Panc1 (cell line): ENCODE data around the gene PLCH2. TPM values are rescaled to one million over a fixed set of nuclear protein-coding genes. Genes with fewer than 3 reads are reported as not detected.

Experiments used
- ATAC-seq: fragments of 200-7000 bp; cut with Tn5 transposase; 2 replicates; pipeline ENCODE4 v1.9.1; 2020; ENCODE audit warnings: mild to moderate bottlenecking, moderate library complexity
- BruUV-seq: library from RNA; stranded (reverse); fragments of 400-500 nt; replicated peaks from 2 replicates; lab custom pipeline; 2021; lab: Mats Ljungman, UMichigan
- CTCF ChIA-PET: fragments of 300-600 bp; sonication (Branson Sonifier 250); formaldehyde crosslinking; loops from one replicate; lab custom pipeline; 2022; ENCODE audit warnings: antibody characterized with exemption; lab: Charles Lee
- POLR2A ChIA-PET: fragments of 300-600 bp; sonication (Branson Sonifier 250); formaldehyde crosslinking; loops from one replicate; lab custom pipeline; 2022; ENCODE audit warnings: antibody characterized with exemption; lab: Charles Lee
- DNase-seq: peaks from one replicate; pipeline ENCODE4 v3.0.0-alpha.2; 2010; ENCODE audit warnings: low read depth, low spot score
- H3K27ac ChIP-seq: 2 replicates; pipeline ENCODE4 v1.5.1; 2011; ENCODE audit warnings: mild to moderate bottlenecking, low read length, inconsistent platforms
- H3K27me3 ChIP-seq: fragments of 200-500 bp; sonication (Bioruptor generic); 2 replicates; pipeline ENCODE4 v1.6.0; 2014; ENCODE audit warnings: low read length, inconsistent platforms; ENCODE audit not compliant: control insufficient read depth, insufficient read depth
- H3K36me3 ChIP-seq: fragments of 200-500 bp; sonication (Bioruptor generic); 2 replicates; pipeline ENCODE4 v1.5.1; 2014; ENCODE audit warnings: inconsistent platforms, mild to moderate bottlenecking, low read length, moderate library complexity; ENCODE audit not compliant: control insufficient read depth, insufficient read depth
- H3K4me1 ChIP-seq: 2 replicates; pipeline ENCODE4 v1.5.1; 2011; ENCODE audit warnings: inconsistent platforms, mild to moderate bottlenecking, low read length, moderate library complexity; ENCODE audit not compliant: control insufficient read depth, insufficient read depth
- H3K4me3 ChIP-seq, 2 experiments: 2 replicates each; pipeline ENCODE4 v1.5.1; 2011 to 2012; ENCODE audit warnings: low read depth in 2 of 2, low read length in 2 of 2, mild to moderate bottlenecking in 2 of 2, inconsistent platforms in 1 of 2, moderate library complexity in 1 of 2
- H3K9me3 ChIP-seq: fragments of 200-500 bp; sonication (Bioruptor generic); 2 replicates; pipeline ENCODE4 v1.5.1; 2014; ENCODE audit warnings: low read depth, mild to moderate bottlenecking, inconsistent platforms, low read length, moderate library complexity; ENCODE audit not compliant: control insufficient read depth, insufficient read depth
- POLR2AphosphoS5 ChIP-seq: IDR thresholded peaks from 2 replicates; pipeline ENCODE4 v1.6.1; 2012; ENCODE audit warnings: mild to moderate bottlenecking, low read depth, low read length, moderate library complexity
- SIN3A ChIP-seq: IDR thresholded peaks from 2 replicates; pipeline ENCODE4 v1.6.1; 2012; ENCODE audit warnings: low read depth, mild to moderate bottlenecking, low read length, moderate library complexity, borderline replicate concordance; ENCODE audit not compliant: insufficient read depth
- TCF7L2 ChIP-seq: IDR thresholded peaks from 2 replicates; pipeline ENCODE4 v1.6.1; 2011; ENCODE audit warnings: mild to moderate bottlenecking, low read depth, low read length, inconsistent platforms
- in situ Hi-C: cut with HindIII; loops from 2 replicates; pipeline ENCODE4 v1.10.0; 2016; ENCODE audit warnings: low sequenced_read_pairs, low pct_unique_long_range_greater_than_20kb
- intact Hi-C: fragments of 100-400 bp; cut with micrococcal nuclease; formaldehyde crosslinking; loops from one replicate; pipeline ENCODE4 v1.10.0; 2022; ENCODE audit not compliant: unreplicated experiment
- total RNA-seq: library from RNA; stranded (reverse); gene quantifications from one replicate; pipeline ENCODE4 v1.2.1, GENCODE V29; 2021; ENCODE audit not compliant: unreplicated experiment
- TF ChIP-seq, protein P1 (sequence below): fragments of 450-650 bp; IDR thresholded peaks from 2 replicates; pipeline ENCODE4 v1.5.1; 2017; ENCODE audit warnings: mild to moderate bottlenecking
- TF ChIP-seq, protein P2 (sequence below), 2 experiments: IDR thresholded peaks; 2 replicates each; pipeline ENCODE4 v1.6.1; 2011 to 2012; ENCODE audit warnings: low read depth in 2 of 2, control low read depth in 1 of 2, low read length in 1 of 2, mild to moderate bottlenecking in 1 of 2, moderate library complexity in 1 of 2; ENCODE audit not compliant: insufficient read depth in 1 of 2

The PLCH2 gene
- total RNA-seq, 1 experiment from 2014 or later, result 41.2 TPM

DNA sequence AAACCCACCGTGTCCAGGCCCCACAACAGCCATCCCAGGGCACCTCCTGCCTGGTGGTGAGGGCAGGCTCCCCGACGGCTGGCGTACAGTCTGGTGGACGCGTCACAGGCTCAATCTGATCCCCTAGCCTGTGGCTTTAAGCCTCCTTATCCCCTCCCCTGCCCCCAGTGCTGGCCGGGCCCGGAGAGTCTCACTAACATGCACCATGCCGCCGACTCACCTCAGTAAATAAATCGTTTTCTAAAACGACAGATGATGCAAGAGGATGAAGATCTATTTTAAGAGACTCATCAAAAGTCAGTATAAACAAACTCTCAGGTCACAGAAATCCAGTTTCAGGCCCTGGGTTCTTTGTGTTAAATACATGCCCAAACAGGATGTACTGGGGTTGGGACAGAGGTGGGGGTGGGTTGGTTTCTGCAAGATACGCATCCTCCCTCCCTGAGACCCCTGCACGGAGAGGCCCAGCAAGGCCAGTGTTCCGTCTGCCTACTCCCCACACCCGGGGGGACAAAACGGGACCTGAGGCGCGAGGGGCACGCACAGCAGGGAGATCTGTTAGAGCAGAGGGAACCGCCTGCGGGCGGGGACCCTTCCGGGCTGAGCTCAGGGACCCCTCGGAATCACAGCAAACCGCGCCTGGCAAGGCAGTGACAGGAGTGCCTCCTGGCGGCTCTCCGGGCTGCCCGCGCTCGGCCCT, 47.3 kb downstream of the PLCH2 start:
- no peak overlapping the region for H3K4me3 ChIP-seq
- CTCF ChIA-PET, result no interaction called here
- POLR2A ChIA-PET, result no interaction called here

DNA sequence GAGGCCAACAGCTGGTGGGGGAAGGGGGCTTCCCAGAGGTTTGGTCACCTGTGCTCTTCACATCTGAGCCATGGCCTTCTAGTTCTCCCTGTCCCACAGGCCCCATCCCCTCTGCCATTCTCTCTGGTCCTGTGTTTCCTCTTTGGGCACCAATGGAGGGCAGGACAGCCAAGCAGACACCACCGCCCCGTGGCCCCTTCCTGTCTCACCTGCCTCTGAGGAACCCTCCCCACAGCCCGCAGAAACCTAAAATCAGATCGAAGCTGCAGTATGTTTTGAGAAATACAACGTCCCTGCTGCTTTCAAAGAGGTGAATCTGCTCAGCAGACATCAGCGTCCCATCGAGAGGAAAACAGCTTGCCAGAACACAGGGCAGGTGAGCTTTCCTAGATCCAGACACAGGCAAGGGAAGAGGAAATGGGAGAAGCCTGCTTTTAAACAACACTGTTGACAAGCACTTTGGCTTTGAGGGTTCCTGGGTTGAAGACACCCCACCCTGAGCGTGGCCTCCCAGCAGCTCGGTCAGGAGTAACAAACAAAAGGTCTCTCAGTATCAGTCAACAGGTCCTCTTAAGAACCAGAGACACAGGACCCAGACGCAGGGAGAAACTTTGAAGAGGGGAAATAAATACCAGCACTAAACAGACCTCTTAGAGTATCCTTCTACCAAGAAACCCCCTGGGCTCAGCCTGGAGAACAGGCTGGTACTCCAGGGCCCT, 48.0 kb downstream of the PLCH2 start:
- Histone ChIP-seq H3K9me3 (no peaks in the 10 kb centered on the region), H3K27me3 (no peaks in the 10 kb centered on the region), H3K27ac (peak overlapping the region; percentile 87; the same call in 1 of the 2 replicates), H3K4me3 (peak overlapping the region in 1 of 2 experiments; percentile 70; a peak in 2 of 4 replicates), H3K4me1 (peaks cover 40% of the 10 kb centered on the region), H3K36me3 (no peaks in the 10 kb centered on the region; the same call in 1 of the 2 replicates)
- CTCF ChIA-PET, result interaction anchor here (0.5 kb wide), 1 partner anchor 387 kb away, joined by 3 read pairs; no protein-coding TSS in a partner anchor
- in situ Hi-C loops (no loop called here), intact Hi-C loops (no loop called here)
- no peak for DNase-seq
- POLR2A ChIA-PET, result no interaction called here
- TF ChIP-seq TCF7L2 (no peak), SIN3A (no peak), POLR2AphosphoS5 (no peak)
- TF ChIP-seq, protein P1, sequence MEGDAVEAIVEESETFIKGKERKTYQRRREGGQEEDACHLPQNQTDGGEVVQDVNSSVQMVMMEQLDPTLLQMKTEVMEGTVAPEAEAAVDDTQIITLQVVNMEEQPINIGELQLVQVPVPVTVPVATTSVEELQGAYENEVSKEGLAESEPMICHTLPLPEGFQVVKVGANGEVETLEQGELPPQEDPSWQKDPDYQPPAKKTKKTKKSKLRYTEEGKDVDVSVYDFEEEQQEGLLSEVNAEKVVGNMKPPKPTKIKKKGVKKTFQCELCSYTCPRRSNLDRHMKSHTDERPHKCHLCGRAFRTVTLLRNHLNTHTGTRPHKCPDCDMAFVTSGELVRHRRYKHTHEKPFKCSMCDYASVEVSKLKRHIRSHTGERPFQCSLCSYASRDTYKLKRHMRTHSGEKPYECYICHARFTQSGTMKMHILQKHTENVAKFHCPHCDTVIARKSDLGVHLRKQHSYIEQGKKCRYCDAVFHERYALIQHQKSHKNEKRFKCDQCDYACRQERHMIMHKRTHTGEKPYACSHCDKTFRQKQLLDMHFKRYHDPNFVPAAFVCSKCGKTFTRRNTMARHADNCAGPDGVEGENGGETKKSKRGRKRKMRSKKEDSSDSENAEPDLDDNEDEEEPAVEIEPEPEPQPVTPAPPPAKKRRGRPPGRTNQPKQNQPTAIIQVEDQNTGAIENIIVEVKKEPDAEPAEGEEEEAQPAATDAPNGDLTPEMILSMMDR, result no peak; the same call in 1 of the 2 replicates
- TF ChIP-seq, protein P2, sequence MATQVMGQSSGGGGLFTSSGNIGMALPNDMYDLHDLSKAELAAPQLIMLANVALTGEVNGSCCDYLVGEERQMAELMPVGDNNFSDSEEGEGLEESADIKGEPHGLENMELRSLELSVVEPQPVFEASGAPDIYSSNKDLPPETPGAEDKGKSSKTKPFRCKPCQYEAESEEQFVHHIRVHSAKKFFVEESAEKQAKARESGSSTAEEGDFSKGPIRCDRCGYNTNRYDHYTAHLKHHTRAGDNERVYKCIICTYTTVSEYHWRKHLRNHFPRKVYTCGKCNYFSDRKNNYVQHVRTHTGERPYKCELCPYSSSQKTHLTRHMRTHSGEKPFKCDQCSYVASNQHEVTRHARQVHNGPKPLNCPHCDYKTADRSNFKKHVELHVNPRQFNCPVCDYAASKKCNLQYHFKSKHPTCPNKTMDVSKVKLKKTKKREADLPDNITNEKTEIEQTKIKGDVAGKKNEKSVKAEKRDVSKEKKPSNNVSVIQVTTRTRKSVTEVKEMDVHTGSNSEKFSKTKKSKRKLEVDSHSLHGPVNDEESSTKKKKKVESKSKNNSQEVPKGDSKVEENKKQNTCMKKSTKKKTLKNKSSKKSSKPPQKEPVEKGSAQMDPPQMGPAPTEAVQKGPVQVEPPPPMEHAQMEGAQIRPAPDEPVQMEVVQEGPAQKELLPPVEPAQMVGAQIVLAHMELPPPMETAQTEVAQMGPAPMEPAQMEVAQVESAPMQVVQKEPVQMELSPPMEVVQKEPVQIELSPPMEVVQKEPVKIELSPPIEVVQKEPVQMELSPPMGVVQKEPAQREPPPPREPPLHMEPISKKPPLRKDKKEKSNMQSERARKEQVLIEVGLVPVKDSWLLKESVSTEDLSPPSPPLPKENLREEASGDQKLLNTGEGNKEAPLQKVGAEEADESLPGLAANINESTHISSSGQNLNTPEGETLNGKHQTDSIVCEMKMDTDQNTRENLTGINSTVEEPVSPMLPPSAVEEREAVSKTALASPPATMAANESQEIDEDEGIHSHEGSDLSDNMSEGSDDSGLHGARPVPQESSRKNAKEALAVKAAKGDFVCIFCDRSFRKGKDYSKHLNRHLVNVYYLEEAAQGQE (IDR thresholded peaks at IDR 0.05; ENCODE audit: insufficient read depth in 1 of 2, low read depth in 2 of 2, low read length in 1 of 2), result no peak
- no peak for ATAC-seq
- no TSS peak for BruUV-seq

More for the DNA sequence above, 47.3 kb downstream of the PLCH2 start:
- Histone ChIP-seq H3K36me3 (no peaks in the 10 kb centered on the region; the same call in 1 of the 2 replicates), H3K9me3 (no peaks in the 10 kb centered on the region), H3K4me1 (peaks cover 33% of the 10 kb centered on the region), H3K27me3 (no peaks in the 10 kb centered on the region), H3K27ac (peak overlapping the region; percentile 61)
- BruUV-seq, result no TSS peak
- in situ Hi-C loops (no loop called here), intact Hi-C loops (no loop called here)
- DNase-seq (no peak), ATAC-seq (no peak)
- TF ChIP-seq POLR2AphosphoS5 (no peak), SIN3A (no peak), TCF7L2 (no peak)
- TF ChIP-seq, protein P2 (IDR thresholded peaks at IDR 0.05; ENCODE audit: insufficient read depth in 1 of 2, low read depth in 2 of 2, low read length in 1 of 2), result no peak
- TF ChIP-seq, protein P1, result no peak; the same call in 1 of the 2 replicates
